Measurements from ENCODE around the gene STK33.
"Not testable (repeated sequence)": the region's sequence is repeated elsewhere in the genome, so short reads cannot be mapped to it uniquely, and the experiment has no call there.

STK33 gene

GRCh38 chr11:8558436-8558835 is 35.6 kb downstream of the STK33 start:
- in situ Hi-C loops (cut with MboI; ENCODE audit: low sequenced_read_pairs), result loop anchor here (25.0 kb wide), 1 partner anchor 321 kb away; no protein-coding TSS in a partner anchor

GRCh38 chr11:8545698-8546366 is 48.2 kb downstream of the STK33 start:
- in situ Hi-C loops (cut with MboI; ENCODE audit: low sequenced_read_pairs), result no loop called here

- in situ Hi-C loops (cut with MboI; ENCODE audit: low sequenced_read_pairs), result no loop called here
Measured at GRCh38 chr11:8544807-8545206, 49.2 kb downstream of the STK33 start.

- in situ Hi-C loops (cut with MboI; ENCODE audit: low sequenced_read_pairs), result no loop called here
Measured at GRCh38 chr11:8543278-8543677, 50.8 kb downstream of the STK33 start.

- in situ Hi-C loops (cut with MboI; ENCODE audit: low sequenced_read_pairs), result no loop called here
Measured at GRCh38 chr11:8541448-8541847, 52.6 kb downstream of the STK33 start.

- in situ Hi-C loops (cut with MboI; ENCODE audit: low sequenced_read_pairs), result no loop called here
Measured at GRCh38 chr11:8533332-8533731, 60.7 kb downstream of the STK33 start.

GRCh38 chr11:8532475-8532874 is 61.6 kb downstream of the STK33 start:
- in situ Hi-C loops (cut with MboI; ENCODE audit: low sequenced_read_pairs), result no loop called here

- in situ Hi-C loops (cut with MboI; ENCODE audit: low sequenced_read_pairs), result no loop called here
Measured at GRCh38 chr11:8531982-8532381, 62.0 kb downstream of the STK33 start.

GRCh38 chr11:8531312-8531711 is 62.7 kb downstream of the STK33 start:
- in situ Hi-C loops (cut with MboI; ENCODE audit: low sequenced_read_pairs), result no loop called here

GRCh38 chr11:8527939-8528338 is 66.1 kb downstream of the STK33 start:
- in situ Hi-C loops (cut with MboI; ENCODE audit: low sequenced_read_pairs), result no loop called here

- in situ Hi-C loops (cut with MboI; ENCODE audit: low sequenced_read_pairs), result no loop called here
Measured at GRCh38 chr11:8523396-8523795, 70.6 kb downstream of the STK33 start.

GRCh38 chr11:8512547-8512946 is 81.5 kb downstream of the STK33 start:
- in situ Hi-C loops (cut with MboI; ENCODE audit: low sequenced_read_pairs), result no loop called here

- in situ Hi-C loops (cut with MboI; ENCODE audit: low sequenced_read_pairs), result no loop called here
Measured at GRCh38 chr11:8503910-8504364, 90.1 kb downstream of the STK33 start.

- in situ Hi-C loops (cut with MboI; ENCODE audit: low sequenced_read_pairs), result no loop called here
Measured at GRCh38 chr11:8501836-8502235, 92.2 kb downstream of the STK33 start.

- in situ Hi-C loops (cut with MboI; ENCODE audit: low sequenced_read_pairs), result no loop called here
Measured at GRCh38 chr11:8488395-8488794, 105.6 kb downstream of the STK33 start.

GRCh38 chr11:8487261-8487660 is 106.8 kb downstream of the STK33 start:
- in situ Hi-C loops (cut with MboI; ENCODE audit: low sequenced_read_pairs), result no loop called here

GRCh38 chr11:8484251-8484650 is 109.8 kb downstream of the STK33 start:
- in situ Hi-C loops (cut with MboI; ENCODE audit: low sequenced_read_pairs), result no loop called here

- in situ Hi-C loops (cut with MboI; ENCODE audit: low sequenced_read_pairs), result no loop called here
Measured at GRCh38 chr11:8480858-8481257, 113.2 kb downstream of the STK33 start.

GRCh38 chr11:8477680-8478079 is 116.3 kb downstream of the STK33 start:
- in situ Hi-C loops (cut with MboI; ENCODE audit: low sequenced_read_pairs), result no loop called here

- in situ Hi-C loops (cut with MboI; ENCODE audit: low sequenced_read_pairs), result no loop called here
Measured at GRCh38 chr11:8477151-8477550, 116.9 kb downstream of the STK33 start.

- in situ Hi-C loops (cut with MboI; ENCODE audit: low sequenced_read_pairs), result not testable (repeated sequence)
Measured at GRCh38 chr11:8467806-8468205, 126.2 kb downstream of the STK33 start.

- in situ Hi-C loops (cut with MboI; ENCODE audit: low sequenced_read_pairs), result not testable (repeated sequence)
Measured at GRCh38 chr11:8467356-8467755, 126.7 kb downstream of the STK33 start.

GRCh38 chr11:8466884-8467283 is 127.1 kb downstream of the STK33 start:
- in situ Hi-C loops (cut with MboI; ENCODE audit: low sequenced_read_pairs), result not testable (repeated sequence)

Measured in HL-60/S4 treated with phorbol 12-myristate 13-acetate at 8.2 ng/mL for 4 days and 3 days (cell line).